Endometrial microvascular endothelial cells (primary cell): Measurements from ENCODE around the gene GDAP1L1. TPM values are rescaled to one million over a fixed set of nuclear protein-coding genes. Genes with fewer than 3 reads are reported as not detected.
"Not testable (repeated sequence)": the region's sequence is repeated elsewhere in the genome, so short reads cannot be mapped to it uniquely, and the experiment has no call there.

Source experiments
- in situ Hi-C: cut with HindIII; loops from 2 replicates; pipeline ENCODE4 v1.10.0; 2017; ENCODE audit warnings: low sequenced_read_pairs, low pct_unique_long_range_greater_than_20kb; ENCODE audit errors: inconsistent ontology term
- total RNA-seq: library from RNA; depleted of rRNA; stranded (reverse); fragments of >200 nt; gene quantifications from one replicate; pipeline ENCODE4 v1.2.3, GENCODE V29; 2015; ENCODE audit errors: inconsistent ontology term

The GDAP1L1 gene
- total RNA-seq, 1 donor from 2014 or later, result not detected

- in situ Hi-C loops, result no loop called here
These were observed 40.4 kb downstream of the GDAP1L1 start for GRCh38 chr20:44287272-44288097.

DNA sequence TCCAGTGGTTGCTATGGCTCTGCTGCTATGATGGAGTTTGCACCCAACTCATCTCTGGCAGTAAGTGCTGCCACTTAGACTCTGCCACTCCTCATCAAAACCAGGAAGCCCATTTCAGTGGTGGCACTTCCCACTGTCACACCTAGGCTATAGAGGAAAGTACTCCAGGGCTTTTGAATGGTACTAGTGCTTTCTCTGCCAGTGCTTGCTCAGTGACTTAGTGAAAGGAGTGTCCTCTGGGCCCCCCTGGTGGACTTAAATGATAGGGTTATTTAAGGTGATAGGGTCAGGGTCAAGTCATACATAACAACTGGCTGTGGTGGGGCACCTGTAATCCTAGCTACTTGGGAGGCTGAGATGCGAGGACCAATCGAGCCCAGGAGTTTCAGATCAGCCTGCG, 41.1 kb downstream of the GDAP1L1 start:
- in situ Hi-C loops, result no loop called here

DNA sequence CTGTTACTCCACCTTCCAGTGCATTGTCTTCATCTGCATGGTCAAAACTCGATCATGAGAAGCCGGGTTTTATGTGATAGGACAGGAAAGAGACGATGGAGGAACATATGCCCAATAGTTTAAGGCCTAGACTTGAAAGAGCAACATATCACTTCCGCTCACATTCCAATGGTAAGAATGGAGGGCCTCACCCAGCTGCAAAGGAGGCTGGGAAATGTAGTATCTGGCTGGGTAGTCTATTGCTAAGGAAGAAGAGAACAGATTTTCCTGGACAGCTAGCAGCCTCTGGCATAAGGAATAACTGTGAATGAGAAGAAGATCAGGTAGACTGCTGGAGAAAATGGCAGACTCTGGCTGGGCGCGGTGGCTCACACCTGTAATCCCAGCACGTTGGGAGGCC, 44.6 kb downstream of the GDAP1L1 start:
- in situ Hi-C loops, result no loop called here

- in situ Hi-C loops, result no loop called here
These were observed 48.9 kb downstream of the GDAP1L1 start for GRCh38 chr20:44296011-44296410.

DNA sequence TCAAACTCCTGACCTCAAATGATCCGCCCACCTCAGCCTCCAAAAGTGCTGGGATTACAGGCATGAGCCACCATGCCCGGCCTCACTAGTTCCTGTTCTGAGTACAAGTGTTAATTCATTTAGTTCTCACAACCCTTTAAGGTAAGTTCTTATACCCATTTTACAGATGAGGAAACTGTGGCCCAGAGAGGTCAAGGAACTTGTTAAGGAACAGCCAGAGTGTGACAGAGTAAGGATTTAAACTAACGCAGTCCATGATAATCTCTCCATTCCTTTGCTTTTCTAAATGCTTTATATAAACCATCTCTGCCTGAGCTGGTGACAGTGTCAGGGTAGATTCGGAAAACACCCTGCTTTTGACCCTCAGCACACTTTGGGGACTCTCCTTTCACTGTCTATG, 50.6 kb downstream of the GDAP1L1 start:
- in situ Hi-C loops, result no loop called here

DNA sequence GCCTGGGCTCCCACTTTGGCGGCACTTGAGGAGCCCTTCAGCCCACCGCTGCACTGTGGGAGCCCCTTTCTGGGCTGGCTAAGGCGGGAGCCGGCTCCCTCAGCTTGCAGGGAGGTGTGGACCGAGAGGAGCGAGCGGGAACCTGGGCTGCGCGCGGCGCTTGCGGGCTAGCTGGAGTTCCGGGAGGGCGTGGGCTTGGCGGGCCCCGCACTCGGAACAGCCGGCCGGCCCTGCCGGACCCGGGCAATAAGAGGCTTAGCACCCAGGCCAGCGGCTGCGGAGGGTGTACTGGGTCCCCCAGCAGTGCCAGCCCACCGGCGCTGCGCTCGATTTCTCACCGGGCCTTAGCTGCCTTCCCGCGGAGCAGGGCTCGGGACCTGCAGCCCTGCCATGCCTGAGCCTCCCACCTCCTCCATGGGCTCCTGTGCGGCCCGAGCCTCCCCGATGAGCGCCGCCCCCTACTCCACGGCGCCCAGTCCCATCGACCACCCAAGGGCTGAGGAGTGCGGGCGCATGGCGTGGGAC, 52.0 kb downstream of the GDAP1L1 start:
- in situ Hi-C loops, result not testable (repeated sequence)

GRCh38 chr20:44301285-44301684, 54.2 kb downstream of the GDAP1L1 start:
- in situ Hi-C loops, result no loop called here

DNA sequence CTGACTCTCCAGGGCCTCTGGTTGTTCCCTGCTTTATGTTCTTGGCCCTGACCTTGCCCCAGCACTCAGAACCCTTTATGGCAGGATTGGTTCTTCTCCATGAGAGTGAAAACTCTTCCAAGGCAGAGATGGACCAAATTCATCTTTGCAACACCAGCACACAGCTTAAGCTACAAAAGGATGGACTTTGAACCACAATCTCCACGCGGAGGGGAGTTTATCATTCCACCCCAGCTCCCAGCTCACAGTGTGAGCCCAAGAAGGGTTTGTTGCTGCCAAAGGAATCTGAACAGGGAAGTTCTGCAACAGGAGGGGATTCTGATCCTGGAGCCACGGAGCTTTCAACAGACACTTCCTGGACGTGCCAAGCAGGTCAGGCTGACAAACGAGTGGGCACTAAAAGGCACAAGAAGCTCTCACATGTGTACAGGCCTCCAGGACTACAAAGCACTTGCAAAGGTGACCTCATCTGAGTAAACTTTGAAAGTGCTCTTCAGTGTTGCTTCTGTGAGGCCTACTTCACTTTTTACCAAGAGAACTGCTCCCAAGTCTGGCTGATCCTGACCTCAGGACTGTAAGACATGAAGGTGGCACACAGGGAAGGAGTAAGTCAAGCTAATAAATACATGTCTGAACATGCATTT, 55.0 kb downstream of the GDAP1L1 start:
- in situ Hi-C loops, result no loop called here

DNA sequence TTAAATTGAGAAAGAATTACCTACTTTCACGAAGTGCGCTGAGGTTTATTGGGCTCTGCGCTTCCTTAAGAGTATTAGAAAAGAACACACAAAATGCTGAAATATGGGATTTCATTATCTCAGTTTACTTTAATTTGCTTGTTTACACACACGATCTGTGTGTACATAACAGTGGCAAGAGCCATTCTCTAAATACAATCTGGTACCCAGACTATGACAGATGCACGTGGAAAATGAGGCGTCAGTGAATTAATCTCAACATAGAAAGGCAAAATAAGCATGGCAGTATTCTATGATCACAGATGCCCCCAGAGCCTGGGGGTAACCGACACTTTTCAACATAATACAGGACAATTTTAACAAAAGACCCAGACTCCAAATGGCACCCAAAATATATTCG, 55.6 kb downstream of the GDAP1L1 start:
- in situ Hi-C loops, result no loop called here

- in situ Hi-C loops, result no loop called here
These were observed 57.3 kb downstream of the GDAP1L1 start for GRCh38 chr20:44304383-44304782.

DNA sequence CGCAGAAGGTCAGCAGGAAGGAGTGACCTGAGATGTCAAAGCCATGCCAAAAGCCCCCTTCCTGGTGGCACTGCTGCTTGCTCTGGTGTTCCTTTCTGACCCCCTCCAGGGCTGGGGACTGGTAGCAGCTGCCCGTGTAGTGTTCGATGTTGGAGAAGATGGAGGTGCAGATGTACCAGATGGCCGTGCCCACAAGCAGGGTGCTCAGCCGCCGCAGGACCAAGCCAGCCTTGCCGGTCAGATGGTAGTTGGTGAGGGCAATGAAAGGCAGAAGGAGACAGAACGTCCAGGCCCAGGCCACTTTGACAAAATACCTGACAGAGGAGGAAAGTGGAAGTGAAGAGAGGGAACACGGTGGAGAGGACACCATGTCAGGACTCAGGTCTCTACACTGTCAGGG, 59.8 kb downstream of the GDAP1L1 start:
- in situ Hi-C loops, result no loop called here

- in situ Hi-C loops, result no loop called here
These were observed 62.9 kb downstream of the GDAP1L1 start for GRCh38 chr20:44309763-44310663.

- in situ Hi-C loops, result no loop called here
These were observed 63.8 kb downstream of the GDAP1L1 start, which contains the start of gene FITM2 for GRCh38 chr20:44310664-44311639. Gene FITM2 (minus strand): TSS chr20:44311202. CDS start chr20:44311148, 54 bp downstream.

DNA sequence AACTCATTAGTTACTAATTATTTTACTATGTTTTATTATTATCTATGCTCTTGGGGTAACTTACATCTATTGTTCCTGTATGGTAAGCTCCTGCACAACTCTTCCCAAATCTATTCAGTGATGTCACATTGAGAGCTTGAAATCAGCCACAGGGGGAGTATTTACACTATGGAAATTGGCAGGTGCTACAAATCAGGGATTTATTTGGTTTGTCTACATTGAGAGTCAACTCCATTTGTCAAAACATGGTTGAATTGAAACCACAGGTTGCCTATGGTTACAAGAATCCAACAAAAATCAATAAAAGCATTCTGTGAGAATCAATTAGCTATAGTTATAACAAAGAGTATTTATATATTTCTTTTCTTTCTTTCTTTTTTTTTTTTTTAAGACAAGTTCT, 67.8 kb downstream of the GDAP1L1 start:
- in situ Hi-C loops, result no loop called here

DNA sequence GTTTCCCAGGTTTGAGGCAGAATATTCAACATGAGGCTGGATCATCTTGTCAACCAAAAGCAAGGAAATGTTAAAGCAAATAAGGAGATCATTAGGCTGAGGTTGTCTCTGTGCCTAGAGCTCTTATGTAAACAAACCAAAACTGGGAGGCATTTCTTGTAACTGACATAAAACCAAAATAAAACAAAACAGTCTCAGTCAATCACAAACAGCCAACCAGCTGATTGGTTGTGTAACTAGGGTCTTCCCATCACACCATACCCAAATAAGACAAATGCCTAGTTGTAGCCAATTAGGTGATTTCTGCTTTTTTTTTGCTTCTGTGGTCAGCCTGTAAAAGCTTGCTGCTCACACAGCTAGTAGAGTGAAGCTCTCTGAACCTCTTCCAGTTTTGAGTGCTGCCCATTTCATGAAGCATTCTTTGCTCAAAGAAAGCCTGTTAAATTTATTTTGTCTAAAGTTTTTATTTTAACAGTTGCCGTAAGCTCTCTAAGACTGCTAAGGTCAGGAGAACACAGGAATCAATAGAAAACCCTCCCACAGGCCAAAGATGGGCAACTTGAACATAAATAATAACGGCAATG, 72.8 kb downstream of the GDAP1L1 start:
- in situ Hi-C loops, result no loop called here

GRCh38 chr20:44324343-44324742, 77.2 kb downstream of the GDAP1L1 start:
- in situ Hi-C loops, result no loop called here

DNA sequence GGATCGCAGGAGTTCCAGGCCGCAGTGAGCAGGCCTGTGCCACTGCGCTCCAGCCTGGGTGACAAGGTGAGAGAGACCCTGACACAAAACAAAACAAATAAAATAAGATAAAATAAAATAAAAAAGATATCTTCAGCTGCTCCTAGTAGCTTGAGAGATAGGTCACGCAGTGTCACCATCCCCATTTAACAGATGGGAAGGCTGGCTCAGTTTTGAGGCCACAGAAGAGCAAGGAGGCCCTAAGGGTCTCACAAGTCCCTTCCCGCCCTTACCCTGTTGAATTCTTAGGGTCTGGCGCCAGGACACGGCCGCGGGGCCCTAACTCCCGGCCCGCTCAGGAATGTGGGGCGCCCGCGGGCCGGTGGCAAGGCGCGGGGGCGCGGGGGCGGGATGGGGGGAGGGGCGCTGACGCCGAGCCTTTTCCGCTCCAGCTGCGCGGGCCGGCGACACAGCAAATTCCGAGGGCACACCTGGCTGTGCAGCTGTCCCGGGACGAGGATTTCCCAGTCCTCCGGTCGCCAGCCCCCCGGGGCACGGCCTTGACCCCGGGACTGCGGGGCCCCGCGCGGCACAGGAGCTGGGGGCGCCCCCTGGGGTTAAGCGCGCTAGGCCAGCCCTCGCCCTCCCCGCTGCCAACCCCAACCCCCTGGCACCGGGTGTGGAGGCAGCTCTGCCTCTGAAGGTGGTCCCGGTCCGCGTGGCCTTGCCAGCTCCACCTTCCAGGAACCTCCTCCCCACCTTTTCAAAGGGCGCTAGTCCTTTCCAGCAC, 79.5 kb downstream of the GDAP1L1 start:
- in situ Hi-C loops, result no loop called here
